ENCODE measurements around the gene UTP25. TPM values are rescaled to one million over a fixed set of nuclear protein-coding genes. Genes with fewer than 3 reads are reported as not detected.

The UTP25 gene
- total RNA-seq, 1 experiment from 2014 or later: 19.1 TPM

- BruUV-seq (replicated peaks): no TSS peak
- Mint-ChIP-seq H3K4me3 (ENCODE audit: low read depth, unreplicated experiment) (no peak overlapping the region), H3K27ac (ENCODE audit: unreplicated experiment) (no peak overlapping the region), H3K4me1 (ENCODE audit: low read depth, unreplicated experiment) (peaks cover 18% of the 10 kb centered on the region), H3K27me3 (ENCODE audit: unreplicated experiment) (no peaks in the 10 kb centered on the region), H3K36me3 (ENCODE audit: insufficient read depth, unreplicated experiment) (no peaks in the 10 kb centered on the region), H3K9me3 (ENCODE audit: low read depth, unreplicated experiment) (no peaks in the 10 kb centered on the region)
- CTCF ChIA-PET: no interaction called here
- DNase-seq: no peak
- intact Hi-C loops (cut with micrococcal nuclease; ENCODE audit: unreplicated experiment): no loop called here
- no peak for TF ChIP-seq CTCF (IDR thresholded peaks at IDR 0.05; ENCODE audit: unreplicated experiment)
These were observed 8.7 kb upstream of the UTP25 start for GRCh38 chr1:209819058-209819457.

- no peaks in the 10 kb centered on the region for H3K9me3 Mint-ChIP-seq (ENCODE audit: low read depth, unreplicated experiment)
- BruUV-seq (replicated peaks): no TSS peak
- no peak overlapping the region for H3K27ac Mint-ChIP-seq (ENCODE audit: unreplicated experiment)
- no peak for DNase-seq
- peaks cover 8% of the 10 kb centered on the region for H3K36me3 Mint-ChIP-seq (ENCODE audit: insufficient read depth, unreplicated experiment)
- no peaks in the 10 kb centered on the region for H3K27me3 Mint-ChIP-seq (ENCODE audit: unreplicated experiment)
- H3K4me1 Mint-ChIP-seq (ENCODE audit: low read depth, unreplicated experiment): peaks cover 30% of the 10 kb centered on the region
- CTCF ChIA-PET: interaction anchor here (0.6 kb wide), 1 partner anchor 13 kb away, joined by 3 read pairs; no protein-coding TSS in a partner anchor
- intact Hi-C loops (cut with micrococcal nuclease; ENCODE audit: unreplicated experiment): loop anchor here (10.0 kb wide), 1 partner anchor 166 kb away; the partner anchor contains the start of gene LAMB3
- no peak for TF ChIP-seq CTCF (IDR thresholded peaks at IDR 0.05; ENCODE audit: unreplicated experiment)
- no peak overlapping the region for H3K4me3 Mint-ChIP-seq (ENCODE audit: low read depth, unreplicated experiment)
These were observed 6.8 kb upstream of the UTP25 start for GRCh38 chr1:209820986-209821385.

GRCh38 chr1:209822706-209823105 lies 5.1 kb upstream of the UTP25 start:
- no peak for TF ChIP-seq CTCF (IDR thresholded peaks at IDR 0.05; ENCODE audit: unreplicated experiment)
- Mint-ChIP-seq H3K36me3 (ENCODE audit: insufficient read depth, unreplicated experiment) (peaks cover 16% of the 10 kb centered on the region), H3K4me3 (ENCODE audit: low read depth, unreplicated experiment) (no peak overlapping the region), H3K27ac (ENCODE audit: unreplicated experiment) (no peak overlapping the region), H3K9me3 (ENCODE audit: low read depth, unreplicated experiment) (no peaks in the 10 kb centered on the region), H3K27me3 (ENCODE audit: unreplicated experiment) (no peaks in the 10 kb centered on the region), H3K4me1 (ENCODE audit: low read depth, unreplicated experiment) (peaks cover 48% of the 10 kb centered on the region)
- CTCF ChIA-PET: interaction anchor here (1.2 to 2.6 kb wide), 4 partner anchors 15 to 75 kb away, joined by 5 to 13 read pairs (median 8); partner anchors contain the start of gene IRF6
- intact Hi-C loops (cut with micrococcal nuclease; ENCODE audit: unreplicated experiment): loop anchor here (2.0 to 10.0 kb wide), 2 partner anchors 16 to 168 kb away; partner anchors contain the start of genes IRF6 and LAMB3
- BruUV-seq (replicated peaks): no TSS peak
- DNase-seq: no peak

GRCh38 chr1:209823143-209824041 lies 4.4 kb upstream of the UTP25 start:
- CTCF ChIA-PET: interaction anchor here (0.8 to 2.6 kb wide), 5 partner anchors 8 to 75 kb away, joined by 3 to 13 read pairs (median 5); partner anchors contain the start of gene IRF6
- Mint-ChIP-seq H3K36me3 (ENCODE audit: insufficient read depth, unreplicated experiment) (peaks cover 23% of the 10 kb centered on the region), H3K27ac (ENCODE audit: unreplicated experiment) (no peak overlapping the region), H3K4me1 (ENCODE audit: low read depth, unreplicated experiment) (peaks cover 51% of the 10 kb centered on the region), H3K27me3 (ENCODE audit: unreplicated experiment) (no peaks in the 10 kb centered on the region), H3K4me3 (ENCODE audit: low read depth, unreplicated experiment) (no peak overlapping the region), H3K9me3 (ENCODE audit: low read depth, unreplicated experiment) (no peaks in the 10 kb centered on the region)
- intact Hi-C loops (cut with micrococcal nuclease; ENCODE audit: unreplicated experiment): loop anchor here (2.0 to 10.0 kb wide), 2 partner anchors 17 to 169 kb away; partner anchors contain the start of genes IRF6 and LAMB3
- DNase-seq: peak; percentile 28
- peak; percentile 53 for TF ChIP-seq CTCF (IDR thresholded peaks at IDR 0.05; ENCODE audit: unreplicated experiment)
- no TSS peak for BruUV-seq (replicated peaks)
